Neural cell (in vitro differentiated cells): ENCODE measurements around the gene IRF8.

Experiments
- CTCF ChIP-seq: fragments of 450-650 bp; IDR thresholded peaks from 2 replicates; pipeline ENCODE4 v1.5.1; 2014; ENCODE audit warnings: antibody characterized with exemption, mild to moderate bottlenecking, moderate library complexity; ENCODE audit not compliant: poor library complexity, severe bottlenecking
- EP300 ChIP-seq: fragments of 450-650 bp; conservative IDR thresholded peaks from 2 replicates; pipeline ENCODE4 v1.6.1; 2014; ENCODE audit warnings: antibody characterized with exemption, mild to moderate bottlenecking, moderate library complexity; ENCODE audit not compliant: poor library complexity, severe bottlenecking
- EZH2 ChIP-seq: fragments of 200-600, 300-800 bp; shearing (Covaris generic), sonication (generic); IDR thresholded peaks from 2 replicates; pipeline ENCODE4 v1.6.1; 2014; ENCODE audit warnings: antibody characterized with exemption, low read length, borderline replicate concordance, mild to moderate bottlenecking; ENCODE audit not compliant: insufficient read depth, poor library complexity, severe bottlenecking
- MXI1 ChIP-seq: fragments of 450-650 bp; conservative IDR thresholded peaks from 2 replicates; pipeline ENCODE4 v1.6.1; 2014; ENCODE audit warnings: antibody characterized with exemption, mild to moderate bottlenecking; ENCODE audit not compliant: poor library complexity, severe bottlenecking
- POLR2AphosphoS5 ChIP-seq: IDR thresholded peaks from 2 replicates; pipeline ENCODE4 v1.6.1; 2012
- RAD21 ChIP-seq: fragments of 450-650 bp; conservative IDR thresholded peaks from 2 replicates; pipeline ENCODE4 v1.6.1; 2014; ENCODE audit warnings: antibody characterized with exemption, mild to moderate bottlenecking, moderate library complexity
- REST ChIP-seq: IDR thresholded peaks from 2 replicates; pipeline ENCODE4 v1.6.1; 2012; ENCODE audit warnings: borderline replicate concordance
- SMC3 ChIP-seq: fragments of 450-650 bp; conservative IDR thresholded peaks from 2 replicates; pipeline ENCODE4 v1.6.1; 2014; ENCODE audit warnings: antibody characterized with exemption, mild to moderate bottlenecking, moderate library complexity; ENCODE audit not compliant: poor library complexity
- TAF1 ChIP-seq: IDR thresholded peaks from 2 replicates; pipeline ENCODE4 v1.6.1; 2012; ENCODE audit warnings: low read depth

GRCh38 chr16:85930301-85930700 is 31.3 kb downstream of the IRF8 start:
- TF ChIP-seq RAD21 (no peak), CTCF (no peak), EP300 (no peak), SMC3 (no peak), EZH2 (no peak), POLR2AphosphoS5 (no peak), MXI1 (no peak), REST (no peak), TAF1 (no peak)
